Endothelial cell of umbilical vein (primary cell): ENCODE results near the gene YPEL1. TPM values are rescaled to one million over a fixed set of nuclear protein-coding genes. Genes with fewer than 3 reads are reported as not detected.

Experiments
- BruUV-seq: library from RNA; stranded (reverse); fragments of 400-500 nt; replicated peaks from 2 replicates; lab custom pipeline; 2021; lab: Mats Ljungman, UMichigan
- CTCF ChIA-PET: fragments of 300-600, 350-600 bp; sonication (Branson Sonifier 250); formaldehyde crosslinking; loops from one replicate; lab custom pipeline; 2021; ENCODE audit warnings: antibody characterized with exemption, inconsistent platforms; lab: Charles Lee
- POLR2A ChIA-PET: fragments of 300-600, 350-600 bp; sonication (Branson Sonifier 250); formaldehyde crosslinking; loops from one replicate; lab custom pipeline; 2021; ENCODE audit warnings: antibody characterized with exemption, inconsistent platforms; lab: Charles Lee
- DNase-seq: peaks from one replicate; pipeline ENCODE4 v3.0.0-alpha.2; 2011; ENCODE audit warnings: low read depth, low spot score
- FAIRE-seq: peaks from 2 replicates; lab custom pipeline; 2011; peaks lifted over from hg19 to GRCh38; lab: Jason Lieb, UNC
- H2AFZ ChIP-seq: 2 replicates; pipeline ENCODE4 v1.6.0; 2012; ENCODE audit warnings: low read depth, low read length, control low read depth, inconsistent platforms
- H3K27ac ChIP-seq: 2 replicates; pipeline ENCODE4 v1.5.1; 2011; ENCODE audit warnings: low read depth, mild to moderate bottlenecking, control low read depth, low read length, moderate library complexity; ENCODE audit not compliant: insufficient read depth
- H3K27me3 ChIP-seq, 2 experiments: 2 replicates each; pipeline versions ENCODE4 v1.6.0 to v1.6.1; 2011; ENCODE audit warnings: low read length in 2 of 2, mixed read lengths in 1 of 2; ENCODE audit not compliant: control insufficient read depth in 2 of 2, insufficient read depth in 2 of 2
- H3K36me3 ChIP-seq, 2 experiments: 2 replicates in 1 of 2; 3 replicates in 1 of 2; pipeline ENCODE4 v1.5.1; 2011; ENCODE audit warnings: low read length in 2 of 2, mild to moderate bottlenecking in 1 of 2, moderate library complexity in 1 of 2; ENCODE audit not compliant: control insufficient read depth in 2 of 2, insufficient read depth in 2 of 2; ENCODE audit errors: extremely low read depth in 1 of 2
- H3K4me1 ChIP-seq: 3 replicates; pipeline ENCODE4 v1.5.1; 2011; ENCODE audit warnings: mild to moderate bottlenecking, low read length; ENCODE audit not compliant: control insufficient read depth, insufficient read depth; ENCODE audit errors: extremely low read depth
- H3K4me2 ChIP-seq: 2 replicates; pipeline ENCODE4 v1.6.1; 2011; ENCODE audit warnings: low read length, control low read depth, mixed read lengths; ENCODE audit not compliant: insufficient read depth
- H3K4me3 ChIP-seq, 3 experiments: fragments of 200-600 bp in 1 of 3; sonication (generic), shearing (Covaris generic) in 1 of 3; replicated peaks in 1 of 3; 2 replicates each; pipeline ENCODE4 v1.5.1; 2011 to 2016; ENCODE audit warnings: control low read depth in 3 of 3, low read length in 3 of 3, mild to moderate bottlenecking in 2 of 3, inconsistent platforms in 1 of 3, low read depth in 1 of 3, moderate library complexity in 1 of 3; ENCODE audit not compliant: insufficient read depth in 1 of 3
- H3K79me2 ChIP-seq: 2 replicates; pipeline ENCODE4 v1.6.0; 2012; ENCODE audit warnings: low read length, inconsistent platforms; ENCODE audit not compliant: control insufficient read depth, insufficient read depth
- H3K9ac ChIP-seq: replicated peaks from 2 replicates; pipeline ENCODE3; 2011; ENCODE audit warnings: low read length, control low read depth; ENCODE audit not compliant: insufficient read depth; ENCODE audit errors: extremely low read depth
- H3K9me1 ChIP-seq: replicated peaks from 3 replicates; pipeline ENCODE4 v1.6.0; 2011; ENCODE audit warnings: mild to moderate bottlenecking, low read length; ENCODE audit not compliant: control insufficient read depth, insufficient read depth; ENCODE audit errors: extremely low read depth
- H3K9me3 ChIP-seq: replicated peaks from 2 replicates; pipeline ENCODE4 v1.5.1; 2012; ENCODE audit warnings: low read length, inconsistent platforms; ENCODE audit not compliant: control insufficient read depth, insufficient read depth
- H4K20me1 ChIP-seq: replicated peaks from 2 replicates; pipeline ENCODE3; 2011; ENCODE audit warnings: mild to moderate bottlenecking, low read length; ENCODE audit not compliant: control insufficient read depth, insufficient read depth; ENCODE audit errors: extremely low read depth
- EZH2 ChIP-seq: IDR thresholded peaks from 2 replicates; pipeline ENCODE4 v1.6.1; 2012; ENCODE audit warnings: borderline replicate concordance, low read depth, mild to moderate bottlenecking, moderate library complexity, low read length, inconsistent platforms; ENCODE audit not compliant: severe bottlenecking
- FOS ChIP-seq: IDR thresholded peaks from 2 replicates; pipeline ENCODE4 v1.6.1; 2011; ENCODE audit warnings: mild to moderate bottlenecking, low read length, moderate library complexity, borderline replicate concordance; ENCODE audit not compliant: insufficient read depth
- GATA2 ChIP-seq: IDR thresholded peaks from 2 replicates; pipeline ENCODE4 v1.7.0; 2011; ENCODE audit warnings: low read depth, mild to moderate bottlenecking, moderate library complexity, mixed read lengths, low read length; ENCODE audit not compliant: insufficient read length, insufficient read depth
- JUN ChIP-seq: IDR thresholded peaks from 2 replicates; pipeline ENCODE4 v1.6.1; 2011; ENCODE audit warnings: borderline replicate concordance, low read depth; ENCODE audit not compliant: insufficient read length, insufficient read depth
- MYC ChIP-seq: IDR thresholded peaks from one replicate; pipeline ENCODE4 v1.6.1; 2011; ENCODE audit warnings: mild to moderate bottlenecking, low read depth, low read length
- POLR2A ChIP-seq: IDR thresholded peaks from 2 replicates; pipeline ENCODE4 v1.6.1; 2012; ENCODE audit warnings: low read depth, mild to moderate bottlenecking, control low read depth, low read length
- dilution Hi-C: fragments of 300-500 bp; cut with MboI; formaldehyde crosslinking; loops from one replicate; pipeline ENCODE4 v1.15.0; 2019; ENCODE audit warnings: low sequenced_read_pairs; ENCODE audit not compliant: extremely low pct_ligation_motif_present
- intact Hi-C: fragments of 100-400 bp; cut with micrococcal nuclease; formaldehyde crosslinking; loops from one replicate; pipeline ENCODE4 v1.10.0; 2022
- polyA plus RNA-seq, 4 experiments: library from polyadenylated mRNA; depleted of rRNA in 3 of 4; stranded (reverse) in 3 of 4; unstranded in 1 of 4; fragments of >200 nt; gene quantifications; 2 replicates each; pipeline versions ENCODE4 v1.2.1 to v1.2.3, GENCODE V29; 2011 to 2012; ENCODE audit warnings: missing spikeins in 1 of 4
- total RNA-seq: library from RNA; stranded (reverse); gene quantifications from 2 replicates; pipeline ENCODE4 v1.2.3, GENCODE V29; 2021
- TF ChIP-seq, protein P1 (sequence below), 2 donors: IDR thresholded peaks; 1 replicate in 1 of 2; 2 replicates in 1 of 2; pipeline ENCODE4 v1.5.1; 2011; ENCODE audit warnings: low read length in 2 of 2, mild to moderate bottlenecking in 2 of 2, moderate library complexity in 2 of 2, control low read depth in 1 of 2, inconsistent platforms in 1 of 2, low read depth in 1 of 2; ENCODE audit not compliant: insufficient read depth in 1 of 2; ENCODE audit errors: extremely low read depth in 1 of 2
- TF ChIP-seq, protein P2 (sequence below): IDR thresholded peaks from 2 replicates; pipeline ENCODE4 v1.6.1; 2011; ENCODE audit not compliant: insufficient read depth, insufficient read length

YPEL1 gene
- total and polyA plus RNA-seq, 2 donors (not counting 3 experiments of a cell fraction or from before 2014, with no cell fraction given), result 3.7 to 6.2 TPM

- Histone ChIP-seq H3K4me2 (no peak overlapping the region), H3K4me3 (no peak overlapping the region), H3K27me3 (peaks cover 0 to 2% of the 10 kb centered on the region in 2 experiments), H3K9me3 (no peaks in the 10 kb centered on the region), H3K79me2 (peaks cover 5% of the 10 kb centered on the region), H3K4me1 (peaks cover 7% of the 10 kb centered on the region), H3K9me1 (no peaks in the 10 kb centered on the region), H3K9ac (no peak overlapping the region), H2AFZ (no peak overlapping the region), H4K20me1 (no peaks in the 10 kb centered on the region), H3K36me3 (no peaks in the 10 kb centered on the region), H3K27ac (no peak overlapping the region)
- ChIA-PET POLR2A (no interaction called here), CTCF (no interaction called here)
- intact Hi-C loops, result no loop called here
- FAIRE-seq (no peak), DNase-seq (no peak)
- BruUV-seq, result no TSS peak
- dilution Hi-C loops, result no loop called here
- TF ChIP-seq MYC, result no peak
- TF ChIP-seq, protein P1, sequence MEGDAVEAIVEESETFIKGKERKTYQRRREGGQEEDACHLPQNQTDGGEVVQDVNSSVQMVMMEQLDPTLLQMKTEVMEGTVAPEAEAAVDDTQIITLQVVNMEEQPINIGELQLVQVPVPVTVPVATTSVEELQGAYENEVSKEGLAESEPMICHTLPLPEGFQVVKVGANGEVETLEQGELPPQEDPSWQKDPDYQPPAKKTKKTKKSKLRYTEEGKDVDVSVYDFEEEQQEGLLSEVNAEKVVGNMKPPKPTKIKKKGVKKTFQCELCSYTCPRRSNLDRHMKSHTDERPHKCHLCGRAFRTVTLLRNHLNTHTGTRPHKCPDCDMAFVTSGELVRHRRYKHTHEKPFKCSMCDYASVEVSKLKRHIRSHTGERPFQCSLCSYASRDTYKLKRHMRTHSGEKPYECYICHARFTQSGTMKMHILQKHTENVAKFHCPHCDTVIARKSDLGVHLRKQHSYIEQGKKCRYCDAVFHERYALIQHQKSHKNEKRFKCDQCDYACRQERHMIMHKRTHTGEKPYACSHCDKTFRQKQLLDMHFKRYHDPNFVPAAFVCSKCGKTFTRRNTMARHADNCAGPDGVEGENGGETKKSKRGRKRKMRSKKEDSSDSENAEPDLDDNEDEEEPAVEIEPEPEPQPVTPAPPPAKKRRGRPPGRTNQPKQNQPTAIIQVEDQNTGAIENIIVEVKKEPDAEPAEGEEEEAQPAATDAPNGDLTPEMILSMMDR (IDR thresholded peaks at IDR 0.05; ENCODE audit: extremely low read depth in 1 of 2, insufficient read depth in 1 of 2, low read depth in 1 of 2, low read length in 2 of 2), result no peak
Observed at GRCh38 chr22:21663738-21664137, 71.9 kb downstream of the YPEL1 start.

DNA sequence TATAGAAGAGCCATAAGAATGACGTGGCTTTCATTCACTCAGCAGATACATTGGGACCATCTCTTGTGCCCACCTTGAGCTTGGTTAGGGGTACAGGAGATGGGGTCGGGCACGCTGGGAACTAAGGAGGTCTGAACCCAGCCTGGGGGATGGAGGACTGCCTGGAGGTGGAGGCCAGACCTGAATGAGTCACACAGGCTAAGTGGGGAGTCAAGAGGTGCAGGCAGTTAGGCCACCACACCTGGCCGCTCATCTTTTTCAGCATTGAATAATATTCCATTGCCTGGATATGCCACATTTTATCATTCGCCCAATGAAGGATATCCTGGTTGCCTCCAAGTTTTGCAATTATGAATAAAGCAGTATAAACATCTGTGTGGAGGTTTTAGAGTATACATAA lies 73.6 kb downstream of the YPEL1 start:
- H2AFZ ChIP-seq, result no peak overlapping the region
- peaks cover 11% of the 10 kb centered on the region for H3K4me1 ChIP-seq
- H3K4me3 ChIP-seq, result no peak overlapping the region
- no TSS peak for BruUV-seq
- H4K20me1 ChIP-seq, result no peaks in the 10 kb centered on the region
- H3K9me1 ChIP-seq, result no peaks in the 10 kb centered on the region
- peaks cover 0 to 2% of the 10 kb centered on the region in 2 experiments for H3K27me3 ChIP-seq
- no peak overlapping the region for H3K27ac ChIP-seq
- dilution Hi-C loops (no loop called here), intact Hi-C loops (no loop called here)
- DNase-seq (no peak), FAIRE-seq (no peak)
- POLR2A ChIA-PET, result no interaction called here
- TF ChIP-seq, protein P1 (IDR thresholded peaks at IDR 0.05; ENCODE audit: extremely low read depth in 1 of 2, insufficient read depth in 1 of 2, low read depth in 1 of 2, low read length in 2 of 2), result no peak
- TF ChIP-seq JUN, result no peak
- TF ChIP-seq FOS, result no peak
- TF ChIP-seq, protein P2, sequence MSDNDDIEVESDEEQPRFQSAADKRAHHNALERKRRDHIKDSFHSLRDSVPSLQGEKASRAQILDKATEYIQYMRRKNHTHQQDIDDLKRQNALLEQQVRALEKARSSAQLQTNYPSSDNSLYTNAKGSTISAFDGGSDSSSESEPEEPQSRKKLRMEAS, result no peak
- no peak for TF ChIP-seq GATA2
- no peak for TF ChIP-seq POLR2A
- no peak for TF ChIP-seq EZH2
- no peaks in the 10 kb centered on the region for H3K36me3 ChIP-seq
- H3K4me2 ChIP-seq, result no peak overlapping the region
- CTCF ChIA-PET, result no interaction called here
- no peak overlapping the region for H3K9ac ChIP-seq
- H3K79me2 ChIP-seq, result peaks cover 5% of the 10 kb centered on the region
- no peaks in the 10 kb centered on the region for H3K9me3 ChIP-seq
